WTC11 (cell line): ENCODE results near the gene DNAH11.

Source experiments
- ATF2 ChIP-seq: sonication (generic); formaldehyde crosslinking; IDR thresholded peaks from 2 replicates; pipeline ENCODE4 v1.8.1; 2022; ENCODE audit warnings: low read depth, missing genetic modification reagents, borderline replicate concordance
- ATF3 ChIP-seq: sonication (generic); formaldehyde crosslinking; conservative IDR thresholded peaks from 2 replicates; pipeline ENCODE4 v1.8.1; 2022; ENCODE audit warnings: mild to moderate bottlenecking, missing genetic modification reagents
- ATF6 ChIP-seq: sonication (generic); formaldehyde crosslinking; IDR thresholded peaks from 2 replicates; pipeline ENCODE4 v1.8.1; 2023; ENCODE audit warnings: mild to moderate bottlenecking, missing genetic modification reagents
- CBFB ChIP-seq: sonication (generic); formaldehyde crosslinking; IDR thresholded peaks from 2 replicates; pipeline ENCODE4 v1.8.1; 2022; ENCODE audit warnings: mild to moderate bottlenecking, low read depth, missing genetic modification reagents
- CTCF ChIP-seq: fragments of 200-600 bp; IDR thresholded peaks from 2 replicates; pipeline ENCODE4 v1.8.0; 2022; ENCODE audit warnings: antibody characterized with exemption
- ELF4 ChIP-seq: sonication (generic); formaldehyde crosslinking; IDR thresholded peaks from 2 replicates; pipeline ENCODE4 v1.8.1; 2022; ENCODE audit warnings: low read depth, mild to moderate bottlenecking, moderate library complexity, missing genetic modification reagents
- FOXP1 ChIP-seq: sonication (generic); formaldehyde crosslinking; IDR thresholded peaks from 2 replicates; pipeline ENCODE4 v1.8.0; 2022; ENCODE audit warnings: missing genetic modification reagents, mild to moderate bottlenecking, moderate library complexity, borderline replicate concordance
- FOXP4 ChIP-seq: sonication (generic); formaldehyde crosslinking; IDR thresholded peaks from 2 replicates; pipeline ENCODE4 v1.8.0; 2022; ENCODE audit warnings: mild to moderate bottlenecking, missing genetic modification reagents
- HMGA2 ChIP-seq: fragments of 250-450 bp; sonication (Bioruptor Pico); IDR thresholded peaks from 2 replicates; pipeline ENCODE4 v1.4.0; 2021; ENCODE audit warnings: mild to moderate bottlenecking, moderate library complexity
- NFYB ChIP-seq: sonication (generic); formaldehyde crosslinking; conservative IDR thresholded peaks from 2 replicates; pipeline ENCODE4 v1.8.0; 2022; ENCODE audit warnings: low read depth, missing genetic modification reagents
- USF1 ChIP-seq: sonication (generic); formaldehyde crosslinking; IDR thresholded peaks from 2 replicates; pipeline ENCODE4 v1.8.0; 2022; ENCODE audit warnings: mild to moderate bottlenecking, missing genetic modification reagents
- ZNF232 ChIP-seq: sonication (generic); formaldehyde crosslinking; IDR thresholded peaks from 2 replicates; pipeline ENCODE4 v1.8.0; 2022; ENCODE audit warnings: mild to moderate bottlenecking, missing genetic modification reagents
- ZNF263 ChIP-seq: sonication (generic); formaldehyde crosslinking; IDR thresholded peaks from 2 replicates; pipeline ENCODE4 v1.8.1; 2022; ENCODE audit warnings: low read depth, mild to moderate bottlenecking, moderate library complexity, missing genetic modification reagents

- no peak for TF ChIP-seq ZNF263 (CRISPR knock-in tag)
- TF ChIP-seq CTCF, result no peak
- no peak for TF ChIP-seq ATF2 (CRISPR knock-in tag)
- TF ChIP-seq FOXP1, result no peak
- TF ChIP-seq ELF4 (CRISPR knock-in tag), result no peak
- no peak for TF ChIP-seq ATF6 (CRISPR knock-in tag)
- TF ChIP-seq ZNF232 (CRISPR knock-in tag), result no peak
- TF ChIP-seq USF1 (CRISPR knock-in tag), result no peak
- TF ChIP-seq CBFB (CRISPR knock-in tag), result no peak
- no peak for TF ChIP-seq FOXP4 (CRISPR knock-in tag)
- no peak for TF ChIP-seq NFYB (CRISPR knock-in tag)
- TF ChIP-seq HMGA2 (CRISPR knock-in tag), result no peak
- TF ChIP-seq ATF3 (CRISPR knock-in tag), result no peak
Measured at GRCh38 chr7:21948364-21948763, 405.5 kb downstream of the DNAH11 start.
